Stimulated activated CD8-positive, alpha-beta memory T cell treated with anti-CD3 and anti-CD28 coated beads, Interleukin-4, amount 100 ng/mL, for 24 hours (primary cell): ENCODE measurements around the gene TECR.
"Not testable (repeated sequence)": the region's sequence is repeated elsewhere in the genome, so short reads cannot be mapped to it uniquely, and the experiment has no call there.

Experiments
- DNase-seq: peaks from one replicate; pipeline ENCODE4 v3.0.0-alpha.2; 2020; ENCODE audit warnings: low read depth

Gene TECR

GRCh38 chr19:14589433-14589832 is 60.0 kb downstream of the TECR start:
- not testable (repeated sequence) for DNase-seq

GRCh38 chr19:14595558-14595957 is 66.2 kb downstream of the TECR start:
- no peak for DNase-seq

- no peak for DNase-seq
Measured at GRCh38 chr19:14599548-14600147, 70.3 kb downstream of the TECR start.

DNA sequence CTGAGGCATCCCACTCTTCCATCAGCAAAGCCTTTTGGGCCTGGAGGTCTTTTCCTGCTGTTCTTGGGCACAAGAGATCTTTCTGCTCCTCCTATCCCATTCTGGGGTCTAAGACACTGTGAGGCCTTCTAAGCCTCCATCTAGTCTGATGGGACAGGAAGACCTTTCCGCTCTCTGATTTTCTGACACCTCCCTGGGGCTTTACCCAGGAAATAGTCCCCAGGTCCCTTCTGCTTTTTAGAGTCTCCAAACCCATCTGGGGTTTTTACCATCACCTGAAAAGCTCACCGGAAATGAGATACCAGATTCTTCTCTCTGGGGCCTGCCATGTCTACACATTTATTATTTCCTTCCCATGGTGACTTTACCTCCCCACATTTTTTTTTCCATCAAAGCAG is 74.6 kb downstream of the TECR start:
- DNase-seq: no peak

DNA sequence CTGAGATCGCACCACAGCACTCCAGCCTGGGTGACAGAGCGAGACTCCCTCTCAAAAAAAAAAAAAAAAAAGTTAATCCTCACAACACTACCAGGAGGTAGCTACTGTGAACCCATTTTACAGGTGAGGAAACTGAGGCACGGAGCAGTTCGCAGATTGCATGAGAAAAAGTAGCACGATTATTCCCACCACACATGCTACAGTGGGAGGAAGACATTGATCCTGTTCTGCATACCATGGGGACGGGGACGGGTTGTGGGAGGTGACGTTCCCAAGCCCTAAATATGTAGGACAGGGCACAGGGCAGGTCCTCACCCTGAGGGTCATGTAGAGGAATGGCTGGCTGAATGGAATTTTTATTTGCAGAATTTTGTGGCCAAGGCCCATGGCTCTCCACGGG is 77.2 kb downstream of the TECR start:
- no peak for DNase-seq

- no peak for DNase-seq
Measured at GRCh38 chr19:14611051-14611450, 81.7 kb downstream of the TECR start.

GRCh38 chr19:14612242-14612641 is 82.8 kb downstream of the TECR start:
- DNase-seq: not testable (repeated sequence)

DNA sequence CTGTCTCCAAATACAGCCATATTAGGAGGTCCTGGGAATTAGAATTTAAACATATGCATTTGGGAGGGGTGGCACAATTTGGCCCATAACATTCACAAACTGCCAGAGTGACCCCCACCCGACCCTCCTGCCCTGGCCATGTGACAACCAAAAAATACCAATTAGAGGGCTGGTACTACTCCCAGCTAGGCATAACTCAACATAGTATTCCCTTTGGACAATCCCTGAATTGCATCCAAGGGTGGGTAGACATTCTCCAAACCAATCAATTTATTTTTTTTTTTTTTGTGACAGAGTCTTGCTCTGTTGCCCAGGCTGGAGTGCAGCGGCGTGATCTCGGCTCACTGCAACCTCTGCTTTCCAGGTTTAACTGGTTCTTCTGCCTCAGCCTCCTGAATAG is 83.3 kb downstream of the TECR start:
- DNase-seq: no peak

GRCh38 chr19:14613399-14614098 is 84.2 kb downstream of the TECR start:
- not testable (repeated sequence) for DNase-seq

- DNase-seq: no peak
Measured at GRCh38 chr19:14614099-14614412, 84.7 kb downstream of the TECR start.
